Measurements from ENCODE around the gene GRM7. TPM values are rescaled to one million over a fixed set of nuclear protein-coding genes. Genes with fewer than 3 reads are reported as not detected.

Gene GRM7
- total and polyA plus RNA-seq, 4 donors, result 0.08 to 0.33 TPM; not detected in 2

DNA sequence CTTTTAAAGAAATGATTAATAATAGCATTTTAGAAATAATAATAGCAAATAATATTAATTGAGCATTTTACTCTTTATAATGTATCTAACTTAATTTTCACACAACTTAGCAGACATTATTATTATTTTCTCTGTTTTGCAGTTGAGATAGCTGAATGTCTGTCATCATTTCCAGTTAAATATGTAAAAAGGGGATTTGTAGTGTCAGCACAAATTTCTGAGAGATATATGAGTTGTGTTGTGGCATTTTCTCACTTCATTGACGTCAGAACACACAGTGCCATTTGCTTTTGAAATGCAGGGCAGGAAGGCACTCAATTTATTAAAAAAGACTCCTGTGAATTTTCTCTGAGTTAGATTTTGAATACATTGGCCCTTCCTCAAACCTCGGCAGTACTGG lies 111.0 kb downstream of the GRM7 start (continued):
- TF ChIP-seq, protein P1, sequence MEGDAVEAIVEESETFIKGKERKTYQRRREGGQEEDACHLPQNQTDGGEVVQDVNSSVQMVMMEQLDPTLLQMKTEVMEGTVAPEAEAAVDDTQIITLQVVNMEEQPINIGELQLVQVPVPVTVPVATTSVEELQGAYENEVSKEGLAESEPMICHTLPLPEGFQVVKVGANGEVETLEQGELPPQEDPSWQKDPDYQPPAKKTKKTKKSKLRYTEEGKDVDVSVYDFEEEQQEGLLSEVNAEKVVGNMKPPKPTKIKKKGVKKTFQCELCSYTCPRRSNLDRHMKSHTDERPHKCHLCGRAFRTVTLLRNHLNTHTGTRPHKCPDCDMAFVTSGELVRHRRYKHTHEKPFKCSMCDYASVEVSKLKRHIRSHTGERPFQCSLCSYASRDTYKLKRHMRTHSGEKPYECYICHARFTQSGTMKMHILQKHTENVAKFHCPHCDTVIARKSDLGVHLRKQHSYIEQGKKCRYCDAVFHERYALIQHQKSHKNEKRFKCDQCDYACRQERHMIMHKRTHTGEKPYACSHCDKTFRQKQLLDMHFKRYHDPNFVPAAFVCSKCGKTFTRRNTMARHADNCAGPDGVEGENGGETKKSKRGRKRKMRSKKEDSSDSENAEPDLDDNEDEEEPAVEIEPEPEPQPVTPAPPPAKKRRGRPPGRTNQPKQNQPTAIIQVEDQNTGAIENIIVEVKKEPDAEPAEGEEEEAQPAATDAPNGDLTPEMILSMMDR (IDR thresholded peaks at IDR 0.05; ENCODE audit: low read depth, low read length, missing input control), result no peak
- TF ChIP-seq YY1 (IDR thresholded peaks at IDR 0.05), result no peak

DNA sequence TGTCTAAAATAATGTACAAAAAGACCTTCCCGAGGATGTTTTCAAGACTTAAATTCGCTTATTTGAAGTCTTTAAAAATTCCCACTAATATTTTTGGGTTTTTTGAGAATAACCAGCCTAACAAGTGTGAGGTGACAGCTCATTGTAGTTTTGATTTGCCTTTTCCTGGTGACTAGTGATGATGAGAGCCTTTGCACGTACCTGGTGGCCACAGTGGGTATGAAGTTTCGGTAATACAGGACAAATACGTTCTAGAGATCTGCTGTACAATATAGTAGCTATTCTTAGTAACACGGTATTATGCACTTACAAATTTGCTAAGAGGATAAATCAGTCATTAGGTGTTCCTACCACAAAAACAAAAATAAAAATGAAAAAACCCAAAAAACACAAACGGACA lies 124.9 kb downstream of the GRM7 start:
- Histone ChIP-seq H3K27me3 (ENCODE audit: control insufficient read depth in 4 of 4, insufficient read depth in 4 of 4, low read length in 3 of 4) (peaks cover 0 to 4% (median 0%) of the 10 kb centered on the region in 4 donors), H3K36me3 (ENCODE audit: control insufficient read depth in 4 of 4, insufficient read depth in 3 of 4, low read depth in 1 of 4, low read length in 3 of 4) (no peaks in the 10 kb centered on the region), H3K4me3 (ENCODE audit: low read depth in 1 of 3, low read length in 3 of 3) (no peak overlapping the region), H3K9ac (ENCODE audit: low read depth in 1 of 2, low read length in 2 of 2) (no peak overlapping the region), H3K27ac (ENCODE audit: low read depth in 1 of 2, low read length in 2 of 2) (no peak overlapping the region), H3K9me3 (ENCODE audit: control insufficient read depth in 4 of 4, low read length in 3 of 4) (no peaks in the 10 kb centered on the region), H3K4me1 (ENCODE audit: control insufficient read depth in 4 of 4, insufficient read depth in 4 of 4, low read length in 3 of 4) (no peaks in the 10 kb centered on the region)
- TF ChIP-seq NR2F2 (IDR thresholded peaks at IDR 0.05), result no peak
- no peak for TF ChIP-seq JUND (IDR thresholded peaks at IDR 0.05)
- no peak for TF ChIP-seq SP1 (IDR thresholded peaks at IDR 0.05)
- TF ChIP-seq, protein P1 (IDR thresholded peaks at IDR 0.05; ENCODE audit: low read depth, low read length, missing input control), result no peak
- 83% methylated on average over 7 of the region's 7 CpGs for WGBS
- no peak for DNase-seq (ENCODE audit: low spot score)

DNA sequence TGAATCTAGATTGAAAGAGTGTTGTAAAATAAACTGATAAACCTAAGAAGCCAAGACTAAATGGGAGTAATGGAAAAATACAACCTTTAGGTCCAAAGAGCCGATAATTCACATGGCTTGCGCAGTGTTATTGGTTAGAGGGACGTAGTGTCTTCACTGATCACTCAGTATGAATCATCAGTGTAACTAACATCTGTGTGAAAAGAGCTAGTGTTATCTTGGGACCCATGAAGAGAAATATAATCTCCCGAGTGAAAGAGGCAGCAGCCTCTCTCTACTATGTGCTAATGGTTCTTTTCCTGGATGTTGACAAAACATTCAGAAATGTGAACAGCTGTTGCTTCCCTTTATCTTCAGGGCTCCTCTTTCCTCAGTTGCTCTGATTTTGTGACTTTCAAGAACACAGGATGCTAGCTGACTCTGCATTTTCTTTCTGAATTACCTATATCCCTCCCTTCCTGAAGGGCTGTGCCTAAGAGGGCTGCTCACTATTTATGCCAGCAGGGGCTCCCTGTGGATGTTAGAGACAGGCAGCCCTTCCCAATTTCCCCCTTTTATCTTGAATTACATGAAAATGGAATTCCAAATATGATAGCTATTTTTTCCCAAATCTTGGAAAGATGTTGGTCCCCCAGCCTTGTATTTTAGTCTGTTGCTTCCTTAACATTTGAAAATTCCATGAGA lies 128.8 kb downstream of the GRM7 start:
- no peak for DNase-seq (ENCODE audit: low spot score)
- TF ChIP-seq, protein P2, sequence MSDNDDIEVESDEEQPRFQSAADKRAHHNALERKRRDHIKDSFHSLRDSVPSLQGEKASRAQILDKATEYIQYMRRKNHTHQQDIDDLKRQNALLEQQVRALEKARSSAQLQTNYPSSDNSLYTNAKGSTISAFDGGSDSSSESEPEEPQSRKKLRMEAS (IDR thresholded peaks at IDR 0.05), result no peak
- no peak for TF ChIP-seq FOXA2 (IDR thresholded peaks at IDR 0.05)
- TF ChIP-seq EGR1 (IDR thresholded peaks at IDR 0.05; ENCODE audit: low read depth in 2 of 2), result no peak
- TF ChIP-seq, protein P3, sequence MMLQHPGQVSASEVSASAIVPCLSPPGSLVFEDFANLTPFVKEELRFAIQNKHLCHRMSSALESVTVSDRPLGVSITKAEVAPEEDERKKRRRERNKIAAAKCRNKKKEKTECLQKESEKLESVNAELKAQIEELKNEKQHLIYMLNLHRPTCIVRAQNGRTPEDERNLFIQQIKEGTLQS (IDR thresholded peaks at IDR 0.05), result no peak
- TF ChIP-seq, protein P4, sequence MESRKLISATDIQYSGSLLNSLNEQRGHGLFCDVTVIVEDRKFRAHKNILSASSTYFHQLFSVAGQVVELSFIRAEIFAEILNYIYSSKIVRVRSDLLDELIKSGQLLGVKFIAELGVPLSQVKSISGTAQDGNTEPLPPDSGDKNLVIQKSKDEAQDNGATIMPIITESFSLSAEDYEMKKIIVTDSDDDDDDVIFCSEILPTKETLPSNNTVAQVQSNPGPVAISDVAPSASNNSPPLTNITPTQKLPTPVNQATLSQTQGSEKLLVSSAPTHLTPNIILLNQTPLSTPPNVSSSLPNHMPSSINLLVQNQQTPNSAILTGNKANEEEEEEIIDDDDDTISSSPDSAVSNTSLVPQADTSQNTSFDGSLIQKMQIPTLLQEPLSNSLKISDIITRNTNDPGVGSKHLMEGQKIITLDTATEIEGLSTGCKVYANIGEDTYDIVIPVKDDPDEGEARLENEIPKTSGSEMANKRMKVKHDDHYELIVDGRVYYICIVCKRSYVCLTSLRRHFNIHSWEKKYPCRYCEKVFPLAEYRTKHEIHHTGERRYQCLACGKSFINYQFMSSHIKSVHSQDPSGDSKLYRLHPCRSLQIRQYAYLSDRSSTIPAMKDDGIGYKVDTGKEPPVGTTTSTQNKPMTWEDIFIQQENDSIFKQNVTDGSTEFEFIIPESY (IDR thresholded peaks at IDR 0.05), result no peak
- TF ChIP-seq HNF4G (IDR thresholded peaks at IDR 0.05), result no peak
- TF ChIP-seq FOXA1 (IDR thresholded peaks at IDR 0.05), result no peak
- TF ChIP-seq, protein P5, sequence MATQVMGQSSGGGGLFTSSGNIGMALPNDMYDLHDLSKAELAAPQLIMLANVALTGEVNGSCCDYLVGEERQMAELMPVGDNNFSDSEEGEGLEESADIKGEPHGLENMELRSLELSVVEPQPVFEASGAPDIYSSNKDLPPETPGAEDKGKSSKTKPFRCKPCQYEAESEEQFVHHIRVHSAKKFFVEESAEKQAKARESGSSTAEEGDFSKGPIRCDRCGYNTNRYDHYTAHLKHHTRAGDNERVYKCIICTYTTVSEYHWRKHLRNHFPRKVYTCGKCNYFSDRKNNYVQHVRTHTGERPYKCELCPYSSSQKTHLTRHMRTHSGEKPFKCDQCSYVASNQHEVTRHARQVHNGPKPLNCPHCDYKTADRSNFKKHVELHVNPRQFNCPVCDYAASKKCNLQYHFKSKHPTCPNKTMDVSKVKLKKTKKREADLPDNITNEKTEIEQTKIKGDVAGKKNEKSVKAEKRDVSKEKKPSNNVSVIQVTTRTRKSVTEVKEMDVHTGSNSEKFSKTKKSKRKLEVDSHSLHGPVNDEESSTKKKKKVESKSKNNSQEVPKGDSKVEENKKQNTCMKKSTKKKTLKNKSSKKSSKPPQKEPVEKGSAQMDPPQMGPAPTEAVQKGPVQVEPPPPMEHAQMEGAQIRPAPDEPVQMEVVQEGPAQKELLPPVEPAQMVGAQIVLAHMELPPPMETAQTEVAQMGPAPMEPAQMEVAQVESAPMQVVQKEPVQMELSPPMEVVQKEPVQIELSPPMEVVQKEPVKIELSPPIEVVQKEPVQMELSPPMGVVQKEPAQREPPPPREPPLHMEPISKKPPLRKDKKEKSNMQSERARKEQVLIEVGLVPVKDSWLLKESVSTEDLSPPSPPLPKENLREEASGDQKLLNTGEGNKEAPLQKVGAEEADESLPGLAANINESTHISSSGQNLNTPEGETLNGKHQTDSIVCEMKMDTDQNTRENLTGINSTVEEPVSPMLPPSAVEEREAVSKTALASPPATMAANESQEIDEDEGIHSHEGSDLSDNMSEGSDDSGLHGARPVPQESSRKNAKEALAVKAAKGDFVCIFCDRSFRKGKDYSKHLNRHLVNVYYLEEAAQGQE (IDR thresholded peaks at IDR 0.05), result no peak
- no peak for TF ChIP-seq TAF1 (conservative IDR thresholded peaks at IDR 0.05)
- no peak for TF ChIP-seq RAD21 (IDR thresholded peaks at IDR 0.05)
- no peak for TF ChIP-seq HNF4A (conservative IDR thresholded peaks at IDR 0.05)
- no peak for TF ChIP-seq RXRA (IDR thresholded peaks at IDR 0.05)

More for the DNA sequence above, 128.8 kb downstream of the GRM7 start:
- Histone ChIP-seq H3K4me1 (ENCODE audit: control insufficient read depth in 4 of 4, insufficient read depth in 4 of 4, low read length in 3 of 4) (no peaks in the 10 kb centered on the region), H3K9ac (ENCODE audit: low read depth in 1 of 2, low read length in 2 of 2) (no peak overlapping the region), H3K4me3 (ENCODE audit: low read depth in 1 of 3, low read length in 3 of 3) (no peak overlapping the region), H3K27ac (ENCODE audit: low read depth in 1 of 2, low read length in 2 of 2) (no peak overlapping the region), H3K27me3 (ENCODE audit: control insufficient read depth in 4 of 4, insufficient read depth in 4 of 4, low read length in 3 of 4) (peaks cover 0 to 4% (median 0%) of the 10 kb centered on the region in 4 donors), H3K9me3 (ENCODE audit: control insufficient read depth in 4 of 4, low read length in 3 of 4) (no peaks in the 10 kb centered on the region), H3K36me3 (ENCODE audit: control insufficient read depth in 4 of 4, insufficient read depth in 3 of 4, low read depth in 1 of 4, low read length in 3 of 4) (no peaks in the 10 kb centered on the region)
- WGBS, result 68% methylated on average over 4 of the region's 4 CpGs

Measured in liver (tissue), 9 donors.